Endothelial cell of umbilical vein (primary cell): ENCODE measurements around the gene ZNF618. TPM values are rescaled to one million over a fixed set of nuclear protein-coding genes. Genes with fewer than 3 reads are reported as not detected.
"Not testable (repeated sequence)": the region's sequence is repeated elsewhere in the genome, so short reads cannot be mapped to it uniquely, and the experiment has no call there.

Source experiments
- BruUV-seq: library from RNA; stranded (reverse); fragments of 400-500 nt; replicated peaks from 2 replicates; lab custom pipeline; 2021; lab: Mats Ljungman, UMichigan
- CTCF ChIA-PET: fragments of 300-600, 350-600 bp; sonication (Branson Sonifier 250); formaldehyde crosslinking; loops from one replicate; lab custom pipeline; 2021; ENCODE audit warnings: antibody characterized with exemption, inconsistent platforms; lab: Charles Lee
- POLR2A ChIA-PET: fragments of 300-600, 350-600 bp; sonication (Branson Sonifier 250); formaldehyde crosslinking; loops from one replicate; lab custom pipeline; 2021; ENCODE audit warnings: antibody characterized with exemption, inconsistent platforms; lab: Charles Lee
- DNase-seq: peaks from one replicate; pipeline ENCODE4 v3.0.0-alpha.2; 2011; ENCODE audit warnings: low read depth, low spot score
- FAIRE-seq: peaks from 2 replicates; lab custom pipeline; 2011; peaks lifted over from hg19 to GRCh38; lab: Jason Lieb, UNC
- H2AFZ ChIP-seq: 2 replicates; pipeline ENCODE4 v1.6.0; 2012; ENCODE audit warnings: low read depth, low read length, control low read depth, inconsistent platforms
- H3K27ac ChIP-seq: 2 replicates; pipeline ENCODE4 v1.5.1; 2011; ENCODE audit warnings: low read depth, mild to moderate bottlenecking, control low read depth, low read length, moderate library complexity; ENCODE audit not compliant: insufficient read depth
- H3K27me3 ChIP-seq, 2 experiments: 2 replicates each; pipeline versions ENCODE4 v1.6.0 to v1.6.1; 2011; ENCODE audit warnings: low read length in 2 of 2, mixed read lengths in 1 of 2; ENCODE audit not compliant: control insufficient read depth in 2 of 2, insufficient read depth in 2 of 2
- H3K36me3 ChIP-seq, 2 experiments: 2 replicates in 1 of 2; 3 replicates in 1 of 2; pipeline ENCODE4 v1.5.1; 2011; ENCODE audit warnings: low read length in 2 of 2, mild to moderate bottlenecking in 1 of 2, moderate library complexity in 1 of 2; ENCODE audit not compliant: control insufficient read depth in 2 of 2, insufficient read depth in 2 of 2; ENCODE audit errors: extremely low read depth in 1 of 2
- H3K4me1 ChIP-seq: 3 replicates; pipeline ENCODE4 v1.5.1; 2011; ENCODE audit warnings: mild to moderate bottlenecking, low read length; ENCODE audit not compliant: control insufficient read depth, insufficient read depth; ENCODE audit errors: extremely low read depth
- H3K4me2 ChIP-seq: 2 replicates; pipeline ENCODE4 v1.6.1; 2011; ENCODE audit warnings: low read length, control low read depth, mixed read lengths; ENCODE audit not compliant: insufficient read depth
- H3K4me3 ChIP-seq, 3 experiments: fragments of 200-600 bp in 1 of 3; sonication (generic), shearing (Covaris generic) in 1 of 3; replicated peaks in 1 of 3; 2 replicates each; pipeline ENCODE4 v1.5.1; 2011 to 2016; ENCODE audit warnings: control low read depth in 3 of 3, low read length in 3 of 3, mild to moderate bottlenecking in 2 of 3, inconsistent platforms in 1 of 3, low read depth in 1 of 3, moderate library complexity in 1 of 3; ENCODE audit not compliant: insufficient read depth in 1 of 3
- H3K79me2 ChIP-seq: 2 replicates; pipeline ENCODE4 v1.6.0; 2012; ENCODE audit warnings: low read length, inconsistent platforms; ENCODE audit not compliant: control insufficient read depth, insufficient read depth
- H3K9ac ChIP-seq: replicated peaks from 2 replicates; pipeline ENCODE3; 2011; ENCODE audit warnings: low read length, control low read depth; ENCODE audit not compliant: insufficient read depth; ENCODE audit errors: extremely low read depth
- H3K9me1 ChIP-seq: replicated peaks from 3 replicates; pipeline ENCODE4 v1.6.0; 2011; ENCODE audit warnings: mild to moderate bottlenecking, low read length; ENCODE audit not compliant: control insufficient read depth, insufficient read depth; ENCODE audit errors: extremely low read depth
- H3K9me3 ChIP-seq: replicated peaks from 2 replicates; pipeline ENCODE4 v1.5.1; 2012; ENCODE audit warnings: low read length, inconsistent platforms; ENCODE audit not compliant: control insufficient read depth, insufficient read depth
- H4K20me1 ChIP-seq: replicated peaks from 2 replicates; pipeline ENCODE3; 2011; ENCODE audit warnings: mild to moderate bottlenecking, low read length; ENCODE audit not compliant: control insufficient read depth, insufficient read depth; ENCODE audit errors: extremely low read depth
- CTCF ChIP-seq, 2 donors: IDR thresholded peaks; 1 replicate in 1 of 2; 2 replicates in 1 of 2; pipeline ENCODE4 v1.5.1; 2011; ENCODE audit warnings: low read length in 2 of 2, mild to moderate bottlenecking in 2 of 2, moderate library complexity in 2 of 2, control low read depth in 1 of 2, inconsistent platforms in 1 of 2, low read depth in 1 of 2; ENCODE audit not compliant: insufficient read depth in 1 of 2; ENCODE audit errors: extremely low read depth in 1 of 2
- EZH2 ChIP-seq: IDR thresholded peaks from 2 replicates; pipeline ENCODE4 v1.6.1; 2012; ENCODE audit warnings: borderline replicate concordance, low read depth, mild to moderate bottlenecking, moderate library complexity, low read length, inconsistent platforms; ENCODE audit not compliant: severe bottlenecking
- dilution Hi-C: fragments of 300-500 bp; cut with MboI; formaldehyde crosslinking; loops from one replicate; pipeline ENCODE4 v1.15.0; 2019; ENCODE audit warnings: low sequenced_read_pairs; ENCODE audit not compliant: extremely low pct_ligation_motif_present
- intact Hi-C: fragments of 100-400 bp; cut with micrococcal nuclease; formaldehyde crosslinking; loops from one replicate; pipeline ENCODE4 v1.10.0; 2022
- polyA plus RNA-seq, 4 experiments: library from polyadenylated mRNA; depleted of rRNA in 3 of 4; stranded (reverse) in 3 of 4; unstranded in 1 of 4; fragments of >200 nt; gene quantifications; 2 replicates each; pipeline versions ENCODE4 v1.2.1 to v1.2.3, GENCODE V29; 2011 to 2012; ENCODE audit warnings: missing spikeins in 1 of 4
- total RNA-seq: library from RNA; stranded (reverse); gene quantifications from 2 replicates; pipeline ENCODE4 v1.2.3, GENCODE V29; 2021

ZNF618 gene
- total and polyA plus RNA-seq, 2 donors (not counting 3 experiments of a cell fraction or from before 2014, with no cell fraction given) = 22.6 to 80.3 TPM

GRCh38 chr9:114082017-114082762, 206.1 kb downstream of the ZNF618 start:
- POLR2A ChIA-PET = interaction anchor here (0.6 kb wide), 1 partner anchor 304 kb away, joined by 5 read pairs; no protein-coding TSS in a partner anchor
- DNase-seq (peak; percentile 82), FAIRE-seq (peak; percentile 90)
- peaks cover 5 to 15% of the 10 kb centered on the region in 2 experiments for H3K27me3 ChIP-seq
- no peaks in the 10 kb centered on the region for H3K4me1 ChIP-seq
- peak; percentile 91 to 92 for TF ChIP-seq CTCF (IDR thresholded peaks at IDR 0.05; ENCODE audit: extremely low read depth in 1 of 2, insufficient read depth in 1 of 2, low read depth in 1 of 2, low read length in 2 of 2)
- TF ChIP-seq EZH2 = no peak
- no peaks in the 10 kb centered on the region for H3K9me3 ChIP-seq
- H3K4me2 ChIP-seq = no peak overlapping the region
- CTCF ChIA-PET = interaction anchor here (0.5 to 6.1 kb wide), 74 partner anchors 11 to 1213 kb away, joined by 3 to 195 read pairs (median 5); partner anchors contain the start of genes COL27A1, KIF12 and ZNF618
- no peaks in the 10 kb centered on the region for H3K9me1 ChIP-seq
- no peak overlapping the region for H3K4me3 ChIP-seq
- H3K79me2 ChIP-seq = no peaks in the 10 kb centered on the region
- H2AFZ ChIP-seq = no peak overlapping the region
- dilution Hi-C loops = loop anchor here (25.0 kb wide), 1 partner anchor 205 kb away; no protein-coding TSS in a partner anchor
- no peaks in the 10 kb centered on the region for H3K36me3 ChIP-seq
- BruUV-seq = no TSS peak
- H3K9ac ChIP-seq = no peak overlapping the region
- no peaks in the 10 kb centered on the region for H4K20me1 ChIP-seq
- no peak overlapping the region for H3K27ac ChIP-seq
- intact Hi-C loops = loop anchor here (1.0 to 2.0 kb wide), 7 partner anchors 26 to 345 kb away; partner anchors contain the start of gene COL27A1

GRCh38 chr9:114082763-114083412, 206.8 kb downstream of the ZNF618 start:
- not testable (repeated sequence) for H3K36me3 ChIP-seq, H3K4me1 ChIP-seq, H3K27ac ChIP-seq, FAIRE-seq, H3K9ac ChIP-seq, H3K79me2 ChIP-seq, BruUV-seq, H3K9me3 ChIP-seq, H3K4me2 ChIP-seq, H3K9me1 ChIP-seq, H3K4me3 ChIP-seq, DNase-seq, H4K20me1 ChIP-seq, H2AFZ ChIP-seq
- dilution Hi-C loops = loop anchor here (25.0 kb wide), 1 partner anchor 204 kb away; no protein-coding TSS in a partner anchor
- POLR2A ChIA-PET = interaction anchor here (0.6 kb wide), 1 partner anchor 305 kb away, joined by 5 read pairs; no protein-coding TSS in a partner anchor
- CTCF ChIA-PET = interaction anchor here (0.5 to 6.1 kb wide), 73 partner anchors 11 to 772 kb away, joined by 3 to 195 read pairs (median 5); partner anchors contain the start of genes COL27A1, KIF12 and ZNF618
- intact Hi-C loops = loop anchor here (1.0 to 2.0 kb wide), 7 partner anchors 25 to 346 kb away; partner anchors contain the start of gene COL27A1
- peaks cover 5 to 15% of the 10 kb centered on the region in 2 experiments for H3K27me3 ChIP-seq
